Motor neuron (in vitro differentiated cells): ENCODE results near the gene PLCB1. TPM values are rescaled to one million over a fixed set of nuclear protein-coding genes. Genes with fewer than 3 reads are reported as not detected.
"Not testable (repeated sequence)": the region's sequence is repeated elsewhere in the genome, so short reads cannot be mapped to it uniquely, and the experiment has no call there.

Experiments
- ATAC-seq, 8 experiments: fragments of 200-7000 bp; cut with Tn5 transposase; replicated peaks in 6 of 8; 2 replicates each; pipeline ENCODE4 v1.8.0; 2021; ENCODE audit warnings: mild to moderate bottlenecking in 8 of 8, moderate library complexity in 8 of 8
- H3K27ac ChIP-seq, 2 donors: fragments of 250-450 bp; sonication (Bioruptor Pico); 2 replicates each; pipeline ENCODE4 v1.9.0; 2021; ENCODE audit warnings: antibody characterized with exemption in 2 of 2, mild to moderate bottlenecking in 2 of 2, moderate library complexity in 1 of 2
- H3K4me1 ChIP-seq, 2 donors: fragments of 250-450 bp; sonication (Bioruptor Pico); replicated peaks in 1 of 2; 2 replicates each; pipeline ENCODE4 v1.6.1; 2021; ENCODE audit warnings: antibody characterized with exemption in 2 of 2, mild to moderate bottlenecking in 2 of 2, moderate library complexity in 1 of 2
- H3K4me3 ChIP-seq, 5 donors: fragments of 250-450 bp; sonication (Bioruptor Pico); 2 replicates each; pipeline ENCODE4 v1.9.0; 2021; ENCODE audit warnings: antibody characterized with exemption in 5 of 5, mild to moderate bottlenecking in 5 of 5, moderate library complexity in 4 of 5
- WGBS, 10 experiments: fragments of 450-650 bp; shearing (Covaris generic); methylation state at CpG; one replicate each; pipeline ENCODE4 v1.0.0; 2022; 5-methylcytosine and 5-hydroxymethylcytosine counted together
- in situ Hi-C, 9 experiments: fragments of 400-800 bp; cut with MboI; loops; one replicate each; pipeline ENCODE4 v1.15.0; 2021; ENCODE audit warnings: low sequenced_read_pairs in 9 of 9, low pct_unique_long_range_greater_than_20kb in 2 of 9; ENCODE audit not compliant: unreplicated experiment in 9 of 9
- total RNA-seq, 8 experiments: library from RNA; unstranded; fragments of 300-600 nt; gene quantifications; 2 replicates each; pipeline versions ENCODE4 v1.2.3 to v1.2.4, GENCODE V29; 2022

PLCB1 gene
- total RNA-seq, 8 experiments from 2014 or later, result 7.7 to 65.5 (median 36.2) TPM

DNA sequence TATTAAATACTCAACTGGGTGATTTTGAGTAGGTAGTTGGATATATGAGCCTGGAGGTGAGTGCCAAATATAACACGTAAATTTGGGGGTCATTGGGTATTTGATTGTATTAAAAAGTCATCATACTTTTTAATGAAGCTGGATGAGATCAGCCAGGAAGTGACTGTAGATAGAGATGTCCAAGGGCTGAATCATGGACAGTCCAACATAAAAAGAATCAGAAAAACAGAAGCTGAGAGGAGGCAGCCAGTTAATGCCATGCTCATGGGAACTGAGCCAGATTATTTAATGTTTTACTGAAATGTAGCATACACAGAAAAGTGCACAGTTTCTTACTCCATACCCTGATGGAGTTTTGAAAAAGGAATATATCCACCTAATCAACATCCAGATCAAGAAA lies 501.3 kb downstream of the PLCB1 start:
- ATAC-seq, result peak in 2 of 8 experiments; percentile 25 to 46
- no peaks in the 10 kb centered on the region for H3K4me1 ChIP-seq
- in situ Hi-C loops, result no loop called here
- H3K4me3 ChIP-seq, result no peak overlapping the region
- H3K27ac ChIP-seq, result no peak overlapping the region
- WGBS, 10 experiments, result 13 to 100% (median 82%) methylated on average over 1 of the region's 1 CpG

DNA sequence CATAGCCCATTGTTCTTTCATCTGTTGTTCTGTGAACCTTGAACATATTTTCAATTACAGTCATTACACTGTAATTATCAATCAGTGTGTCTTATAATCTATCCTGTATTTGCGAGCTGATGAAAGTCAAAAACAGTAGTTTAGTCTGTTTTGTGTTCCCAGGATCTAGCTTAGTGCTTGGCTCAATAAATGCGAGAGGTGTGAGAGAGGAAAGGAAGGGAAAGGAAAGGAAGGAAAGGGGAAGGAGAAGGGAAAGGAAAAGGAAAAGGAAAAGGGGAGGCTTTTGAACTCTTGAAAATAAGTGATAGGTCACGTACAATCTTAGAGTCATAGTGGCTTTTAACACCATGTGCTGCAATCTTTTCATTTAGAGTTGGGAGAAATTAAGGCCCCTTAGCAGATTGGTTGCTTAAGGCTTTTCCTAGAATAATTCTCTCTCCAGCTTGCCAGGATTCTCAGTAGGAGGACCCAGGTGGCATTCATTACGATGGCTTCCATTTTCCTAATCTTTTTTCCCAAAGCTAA lies 503.0 kb downstream of the PLCB1 start:
- no peak for ATAC-seq
- in situ Hi-C loops, result no loop called here
- WGBS, 10 experiments, result 82 to 100% (median 92%) methylated on average over 1 to 4 of the region's 4 CpGs

GRCh38 chr20:8635837-8636236 lies 503.8 kb downstream of the PLCB1 start:
- Histone ChIP-seq H3K4me1 (no peaks in the 10 kb centered on the region), H3K4me3 (no peak overlapping the region), H3K27ac (no peak overlapping the region)
- 40 to 100% (median 84%) methylated on average over 1 to 2 of the region's 2 CpGs; no CpG with 5 or more reads in 1 of the 10 experiments for WGBS, 10 experiments
- in situ Hi-C loops, result no loop called here
- no peak for ATAC-seq

More for the DNA sequence above, 503.0 kb downstream of the PLCB1 start:
- no peak overlapping the region for H3K27ac ChIP-seq
- no peak overlapping the region for H3K4me3 ChIP-seq
- H3K4me1 ChIP-seq, result no peaks in the 10 kb centered on the region

- 64 to 100% (median 91%) methylated on average over 2 to 4 of the region's 4 CpGs; no CpG with 5 or more reads in 1 of the 10 experiments for WGBS, 10 experiments
- no peak for ATAC-seq
- in situ Hi-C loops, result no loop called here
- no peak overlapping the region for H3K27ac ChIP-seq
- H3K4me3 ChIP-seq, result no peak overlapping the region
- no peaks in the 10 kb centered on the region for H3K4me1 ChIP-seq
Measured at GRCh38 chr20:8639112-8639778, 507.2 kb downstream of the PLCB1 start.

- ATAC-seq, result no peak
- WGBS, 10 experiments, result 33 to 100% (median 66%) methylated on average over 1 to 4 of the region's 4 CpGs
- in situ Hi-C loops, result no loop called here
- Histone ChIP-seq H3K4me1 (no peaks in the 10 kb centered on the region), H3K27ac (no peak overlapping the region), H3K4me3 (no peak overlapping the region)
Measured at GRCh38 chr20:8640461-8640860, 508.4 kb downstream of the PLCB1 start.

GRCh38 chr20:8642247-8642646 lies 510.2 kb downstream of the PLCB1 start:
- Histone ChIP-seq H3K27ac (no peak overlapping the region), H3K4me3 (no peak overlapping the region), H3K4me1 (no peaks in the 10 kb centered on the region)
- WGBS, 10 experiments, result 67 to 100% (median 100%) methylated on average over 1 of the region's 1 CpG; no CpG with 5 or more reads in 4 of the 10 experiments
- in situ Hi-C loops, result no loop called here
- ATAC-seq, result no peak

GRCh38 chr20:8644468-8644867 lies 512.4 kb downstream of the PLCB1 start:
- in situ Hi-C loops, result not testable (repeated sequence)

DNA sequence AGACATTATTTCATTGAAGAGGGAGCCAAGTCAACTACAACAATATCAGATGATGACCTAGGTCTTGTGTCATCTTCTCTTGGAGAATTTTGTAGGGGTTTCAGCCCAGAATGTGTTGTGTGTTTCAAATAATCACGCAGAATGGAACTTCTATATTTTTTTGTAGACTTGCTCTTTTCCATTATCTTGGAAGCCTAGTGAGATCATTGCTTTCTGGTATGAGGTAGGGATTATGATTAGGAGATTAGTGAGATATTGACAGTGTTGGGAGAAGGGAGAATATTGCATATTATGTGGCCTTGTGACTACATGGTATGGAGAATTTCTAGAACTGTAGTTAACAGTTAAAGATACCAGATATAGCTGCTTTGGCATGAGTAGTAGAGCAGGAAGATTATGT lies 513.3 kb downstream of the PLCB1 start:
- 29 to 100% (median 89%) methylated on average over 1 of the region's 1 CpG; no CpG with 5 or more reads in 4 of the 10 experiments for WGBS, 10 experiments
- peak in 3 of 8 experiments; percentile 10 to 32 (median 23) for ATAC-seq
- no peak overlapping the region for H3K27ac ChIP-seq
- in situ Hi-C loops, result no loop called here
- no peaks in the 10 kb centered on the region for H3K4me1 ChIP-seq
- H3K4me3 ChIP-seq, result no peak overlapping the region

More at GRCh38 chr20:8644468-8644867, 512.4 kb downstream of the PLCB1 start:
- not testable (repeated sequence) for H3K4me1 ChIP-seq, ATAC-seq, H3K27ac ChIP-seq, H3K4me3 ChIP-seq
- no CpG with 5 or more reads among the region's 30 CpGs for WGBS, 10 experiments

DNA sequence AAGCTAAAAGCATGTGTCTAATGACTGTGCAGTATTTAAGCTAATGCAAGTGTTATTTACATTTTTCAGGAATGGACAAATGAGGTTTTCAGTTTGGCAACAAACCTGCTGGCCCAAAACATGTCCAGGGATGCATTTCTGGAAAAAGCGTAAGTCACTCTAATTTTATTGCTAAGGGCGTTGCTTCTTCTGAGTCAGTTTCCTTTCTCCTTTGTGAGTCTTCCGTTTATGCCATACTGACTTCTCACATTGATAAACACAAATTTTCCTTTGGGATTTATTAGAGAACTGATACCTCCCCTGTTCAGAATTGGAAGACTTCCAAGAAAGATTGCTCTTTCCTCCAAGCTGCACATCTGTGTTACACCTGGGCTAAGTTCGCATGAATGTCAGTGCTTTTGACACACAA lies 514.0 kb downstream of the PLCB1 start:
- Histone ChIP-seq H3K4me1 (no peaks in the 10 kb centered on the region), H3K27ac (no peak overlapping the region), H3K4me3 (no peak overlapping the region)
- ATAC-seq, result peak in 3 of 8 experiments; percentile 79 to 88 (median 80)
- 0 to 100% (median 80%) methylated on average over 1 to 4 of the region's 4 CpGs; no CpG with 5 or more reads in 1 of the 10 experiments for WGBS, 10 experiments
- in situ Hi-C loops, result no loop called here

DNA sequence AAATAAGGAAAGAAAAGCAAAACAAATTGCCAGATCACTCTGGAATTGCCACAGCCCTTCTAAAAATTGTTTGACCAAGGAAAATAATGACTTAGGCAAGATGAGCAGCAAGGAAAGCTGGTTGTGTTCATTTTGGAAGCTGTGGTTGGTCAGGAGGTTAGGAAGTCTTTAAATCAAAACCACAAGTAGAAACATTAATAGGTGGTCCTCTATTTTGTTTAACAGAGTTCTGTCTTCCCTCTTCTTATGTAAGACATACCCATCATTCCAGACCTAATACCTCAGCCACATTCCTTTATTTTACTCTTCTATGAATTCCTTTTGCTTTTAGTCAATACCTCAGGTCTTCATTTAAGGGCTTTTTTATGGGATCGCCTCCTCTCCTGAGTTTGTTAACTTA lies 514.6 kb downstream of the PLCB1 start:
- no peak overlapping the region for H3K4me3 ChIP-seq
- in situ Hi-C loops, result no loop called here
- no peaks in the 10 kb centered on the region for H3K4me1 ChIP-seq
- no peak overlapping the region for H3K27ac ChIP-seq
- ATAC-seq, result no peak
- 20 to 100% (median 90%) methylated on average over 1 of the region's 1 CpG for WGBS, 10 experiments

GRCh38 chr20:8647961-8648441 lies 515.9 kb downstream of the PLCB1 start:
- 0 to 100% (median 90%) methylated on average over 1 to 3 of the region's 5 CpGs; no CpG with 5 or more reads in 5 of the 10 experiments for WGBS, 10 experiments
- H3K27ac ChIP-seq, result no peak overlapping the region
- peak in 2 of 8 experiments; percentile 32 to 45 for ATAC-seq

GRCh38 chr20:8648466-8648865 lies 516.4 kb downstream of the PLCB1 start:
- in situ Hi-C loops, result no loop called here
- Histone ChIP-seq H3K27ac (no peak overlapping the region), H3K4me1 (no peaks in the 10 kb centered on the region), H3K4me3 (no peak overlapping the region)
- WGBS, 10 experiments, result 25 to 100% (median 62%) methylated on average over 1 to 2 of the region's 2 CpGs; no CpG with 5 or more reads in 1 of the 10 experiments
- ATAC-seq, result no peak

More at GRCh38 chr20:8647961-8648441, 515.9 kb downstream of the PLCB1 start:
- in situ Hi-C loops, result no loop called here
- H3K4me1 ChIP-seq, result no peaks in the 10 kb centered on the region
- no peak overlapping the region for H3K4me3 ChIP-seq

- in situ Hi-C loops, result no loop called here
- no peak overlapping the region for H3K27ac ChIP-seq
- ATAC-seq, result no peak
- 56 to 100% (median 90%) methylated on average over 2 to 3 of the region's 3 CpGs; no CpG with 5 or more reads in 3 of the 10 experiments for WGBS, 10 experiments
- H3K4me1 ChIP-seq, result no peaks in the 10 kb centered on the region
- H3K4me3 ChIP-seq, result no peak overlapping the region
Measured at GRCh38 chr20:8652396-8652795, 520.3 kb downstream of the PLCB1 start.
